K562 (cell line): Measurements from ENCODE around the gene UBE2R2.

Experiments used
- CHD4 ChIP-seq: fragments of 200-600 bp; sonication (generic); IDR thresholded peaks from 3 replicates; pipeline ENCODE4 v1.6.1; 2012; ENCODE audit warnings: low read depth, mild to moderate bottlenecking, mixed read lengths, low read length, inconsistent platforms; ENCODE audit not compliant: insufficient read depth, insufficient replicate concordance, poor library complexity, severe bottlenecking
- CREBBP ChIP-seq: IDR thresholded peaks from one replicate; pipeline ENCODE4 v1.6.1; 2012; ENCODE audit warnings: low read depth, mild to moderate bottlenecking, control low read depth, inconsistent platforms, low read length
- CTCF ChIP-seq, 3 experiments: IDR thresholded peaks in 2 of 3; conservative IDR thresholded peaks in 1 of 3; 2 replicates each; pipeline ENCODE4 v1.5.1; 2011 to 2012; ENCODE audit warnings: low read length in 3 of 3, mild to moderate bottlenecking in 3 of 3, control low read depth in 2 of 3, improper control_type of control experiment in 1 of 3, inconsistent platforms in 1 of 3, low read depth in 1 of 3, mixed read lengths in 1 of 3, moderate library complexity in 1 of 3; ENCODE audit not compliant: insufficient read depth in 2 of 3
- FOXK1 ChIP-seq: sonication (generic); formaldehyde crosslinking; IDR thresholded peaks from 2 replicates; pipeline ENCODE4 v1.8.0; 2022; ENCODE audit warnings: missing genetic modification reagents, mild to moderate bottlenecking, borderline replicate concordance
- NRF1 ChIP-seq, 2 experiments: fragments of 450-650 bp; IDR thresholded peaks in 1 of 2; conservative IDR thresholded peaks in 1 of 2; 2 replicates each; pipeline ENCODE4 v1.6.1; 2014; ENCODE audit warnings: mild to moderate bottlenecking in 2 of 2
- TF ChIP-seq, protein P1 (sequence below), 2 experiments: fragments of 450-650 bp in 1 of 2; sonication (generic) in 1 of 2; formaldehyde crosslinking in 1 of 2; IDR thresholded peaks; 2 replicates each; pipeline versions ENCODE4 v1.7.1 to v1.9.0; 2016 to 2022; ENCODE audit warnings: inconsistent platforms in 1 of 2, mild to moderate bottlenecking in 1 of 2, missing genetic modification reagents in 1 of 2
- TF ChIP-seq, protein P2 (sequence below): sonication (generic); formaldehyde crosslinking; IDR thresholded peaks from 2 replicates; pipeline ENCODE4 v1.8.0; 2023; ENCODE audit warnings: mild to moderate bottlenecking, missing genetic modification reagents
- TF ChIP-seq, protein P3 (sequence below): sonication (generic); formaldehyde crosslinking; IDR thresholded peaks from 2 replicates; pipeline ENCODE4 v1.8.1; 2022; ENCODE audit warnings: missing genetic modification reagents
- TF ChIP-seq, protein P4 (sequence below), 2 experiments: fragments of 450-650 bp in 1 of 2; sonication (generic) in 1 of 2; formaldehyde crosslinking in 1 of 2; IDR thresholded peaks in 1 of 2; conservative IDR thresholded peaks in 1 of 2; 2 replicates each; pipeline versions ENCODE4 v1.6.1 to v1.8.1; 2016 to 2023; ENCODE audit warnings: mild to moderate bottlenecking in 2 of 2, moderate library complexity in 2 of 2, inconsistent platforms in 1 of 2, missing genetic modification reagents in 1 of 2

GRCh38 chr9:33850267-33850629 is 33.3 kb downstream of the UBE2R2 start:
- TF ChIP-seq, protein P1, sequence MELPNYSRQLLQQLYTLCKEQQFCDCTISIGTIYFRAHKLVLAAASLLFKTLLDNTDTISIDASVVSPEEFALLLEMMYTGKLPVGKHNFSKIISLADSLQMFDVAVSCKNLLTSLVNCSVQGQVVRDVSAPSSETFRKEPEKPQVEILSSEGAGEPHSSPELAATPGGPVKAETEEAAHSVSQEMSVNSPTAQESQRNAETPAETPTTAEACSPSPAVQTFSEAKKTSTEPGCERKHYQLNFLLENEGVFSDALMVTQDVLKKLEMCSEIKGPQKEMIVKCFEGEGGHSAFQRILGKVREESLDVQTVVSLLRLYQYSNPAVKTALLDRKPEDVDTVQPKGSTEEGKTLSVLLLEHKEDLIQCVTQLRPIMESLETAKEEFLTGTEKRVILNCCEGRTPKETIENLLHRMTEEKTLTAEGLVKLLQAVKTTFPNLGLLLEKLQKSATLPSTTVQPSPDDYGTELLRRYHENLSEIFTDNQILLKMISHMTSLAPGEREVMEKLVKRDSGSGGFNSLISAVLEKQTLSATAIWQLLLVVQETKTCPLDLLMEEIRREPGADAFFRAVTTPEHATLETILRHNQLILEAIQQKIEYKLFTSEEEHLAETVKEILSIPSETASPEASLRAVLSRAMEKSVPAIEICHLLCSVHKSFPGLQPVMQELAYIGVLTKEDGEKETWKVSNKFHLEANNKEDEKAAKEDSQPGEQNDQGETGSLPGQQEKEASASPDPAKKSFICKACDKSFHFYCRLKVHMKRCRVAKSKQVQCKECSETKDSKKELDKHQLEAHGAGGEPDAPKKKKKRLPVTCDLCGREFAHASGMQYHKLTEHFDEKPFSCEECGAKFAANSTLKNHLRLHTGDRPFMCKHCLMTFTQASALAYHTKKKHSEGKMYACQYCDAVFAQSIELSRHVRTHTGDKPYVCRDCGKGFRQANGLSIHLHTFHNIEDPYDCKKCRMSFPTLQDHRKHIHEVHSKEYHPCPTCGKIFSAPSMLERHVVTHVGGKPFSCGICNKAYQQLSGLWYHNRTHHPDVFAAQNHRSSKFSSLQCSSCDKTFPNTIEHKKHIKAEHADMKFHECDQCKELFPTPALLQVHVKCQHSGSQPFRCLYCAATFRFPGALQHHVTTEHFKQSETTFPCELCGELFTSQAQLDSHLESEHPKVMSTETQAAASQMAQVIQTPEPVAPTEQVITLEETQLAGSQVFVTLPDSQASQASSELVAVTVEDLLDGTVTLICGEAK (IDR thresholded peaks at IDR 0.05) = no peak
- TF ChIP-seq, protein P1 (CRISPR knock-in tag; IDR thresholded peaks at IDR 0.05) = no peak
- TF ChIP-seq CREBBP (no peak), CHD4 (no peak), NRF1 (conservative IDR thresholded peaks at IDR 0.05 in 1 of 2, IDR thresholded peaks at IDR 0.05 in 1 of 2) (no peak), CTCF (IDR thresholded peaks at IDR 0.05 in 2 of 3, conservative IDR thresholded peaks at IDR 0.05 in 1 of 3; ENCODE audit: insufficient read depth in 2 of 3, low read depth in 1 of 3, low read length in 3 of 3) (no peak), FOXK1 (CRISPR knock-in tag) (no peak)
- TF ChIP-seq, protein P2, sequence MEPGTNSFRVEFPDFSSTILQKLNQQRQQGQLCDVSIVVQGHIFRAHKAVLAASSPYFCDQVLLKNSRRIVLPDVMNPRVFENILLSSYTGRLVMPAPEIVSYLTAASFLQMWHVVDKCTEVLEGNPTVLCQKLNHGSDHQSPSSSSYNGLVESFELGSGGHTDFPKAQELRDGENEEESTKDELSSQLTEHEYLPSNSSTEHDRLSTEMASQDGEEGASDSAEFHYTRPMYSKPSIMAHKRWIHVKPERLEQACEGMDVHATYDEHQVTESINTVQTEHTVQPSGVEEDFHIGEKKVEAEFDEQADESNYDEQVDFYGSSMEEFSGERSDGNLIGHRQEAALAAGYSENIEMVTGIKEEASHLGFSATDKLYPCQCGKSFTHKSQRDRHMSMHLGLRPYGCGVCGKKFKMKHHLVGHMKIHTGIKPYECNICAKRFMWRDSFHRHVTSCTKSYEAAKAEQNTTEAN (CRISPR knock-in tag) = no peak
- TF ChIP-seq, protein P3, sequence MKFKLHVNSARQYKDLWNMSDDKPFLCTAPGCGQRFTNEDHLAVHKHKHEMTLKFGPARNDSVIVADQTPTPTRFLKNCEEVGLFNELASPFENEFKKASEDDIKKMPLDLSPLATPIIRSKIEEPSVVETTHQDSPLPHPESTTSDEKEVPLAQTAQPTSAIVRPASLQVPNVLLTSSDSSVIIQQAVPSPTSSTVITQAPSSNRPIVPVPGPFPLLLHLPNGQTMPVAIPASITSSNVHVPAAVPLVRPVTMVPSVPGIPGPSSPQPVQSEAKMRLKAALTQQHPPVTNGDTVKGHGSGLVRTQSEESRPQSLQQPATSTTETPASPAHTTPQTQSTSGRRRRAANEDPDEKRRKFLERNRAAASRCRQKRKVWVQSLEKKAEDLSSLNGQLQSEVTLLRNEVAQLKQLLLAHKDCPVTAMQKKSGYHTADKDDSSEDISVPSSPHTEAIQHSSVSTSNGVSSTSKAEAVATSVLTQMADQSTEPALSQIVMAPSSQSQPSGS (CRISPR knock-in tag) = no peak
- TF ChIP-seq, protein P4, sequence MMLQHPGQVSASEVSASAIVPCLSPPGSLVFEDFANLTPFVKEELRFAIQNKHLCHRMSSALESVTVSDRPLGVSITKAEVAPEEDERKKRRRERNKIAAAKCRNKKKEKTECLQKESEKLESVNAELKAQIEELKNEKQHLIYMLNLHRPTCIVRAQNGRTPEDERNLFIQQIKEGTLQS (IDR thresholded peaks at IDR 0.05) = no peak
- TF ChIP-seq, protein P4 (CRISPR knock-in tag; conservative IDR thresholded peaks at IDR 0.05) = no peak
